Muscle layer of duodenum (tissue), 2 donors: ENCODE results near the gene STEAP1B.
A peak's percentile ranks its signal among the peaks of the same experiment; 100 is the strongest.
"Not testable (repeated sequence)": the region's sequence is repeated elsewhere in the genome, so short reads cannot be mapped to it uniquely, and the experiment has no call there.

Experiments
- H3K27ac ChIP-seq: one replicate; pipeline ENCODE4 v1.7.0; 2013; ENCODE audit warnings: mild to moderate bottlenecking, low read length
- H3K27me3 ChIP-seq: one replicate; pipeline ENCODE4 v1.7.0; 2013; ENCODE audit warnings: low read depth, mild to moderate bottlenecking, control low read depth, low read length
- H3K36me3 ChIP-seq, 2 donors: one replicate each; pipeline ENCODE4 v1.7.0; 2013; ENCODE audit warnings: low read length in 2 of 2, control low read depth in 1 of 2, mild to moderate bottlenecking in 1 of 2; ENCODE audit not compliant: insufficient read depth in 2 of 2, control insufficient read depth in 1 of 2
- H3K4me1 ChIP-seq, 2 donors: one replicate each; pipeline ENCODE4 v1.7.0; 2013; ENCODE audit warnings: low read length in 2 of 2, mild to moderate bottlenecking in 2 of 2, control low read depth in 1 of 2, moderate library complexity in 1 of 2; ENCODE audit not compliant: insufficient read depth in 2 of 2, control insufficient read depth in 1 of 2
- H3K4me3 ChIP-seq, 2 donors: one replicate each; pipeline ENCODE4 v1.7.0; 2013; ENCODE audit warnings: low read length in 2 of 2, low read depth in 1 of 2, mild to moderate bottlenecking in 1 of 2
- H3K9me3 ChIP-seq, 2 donors: one replicate each; pipeline ENCODE4 v1.7.0; 2013; ENCODE audit warnings: low read length in 2 of 2, control low read depth in 1 of 2, mild to moderate bottlenecking in 1 of 2; ENCODE audit not compliant: control insufficient read depth in 1 of 2
- donor health status: healthy.

STEAP1B gene

DNA sequence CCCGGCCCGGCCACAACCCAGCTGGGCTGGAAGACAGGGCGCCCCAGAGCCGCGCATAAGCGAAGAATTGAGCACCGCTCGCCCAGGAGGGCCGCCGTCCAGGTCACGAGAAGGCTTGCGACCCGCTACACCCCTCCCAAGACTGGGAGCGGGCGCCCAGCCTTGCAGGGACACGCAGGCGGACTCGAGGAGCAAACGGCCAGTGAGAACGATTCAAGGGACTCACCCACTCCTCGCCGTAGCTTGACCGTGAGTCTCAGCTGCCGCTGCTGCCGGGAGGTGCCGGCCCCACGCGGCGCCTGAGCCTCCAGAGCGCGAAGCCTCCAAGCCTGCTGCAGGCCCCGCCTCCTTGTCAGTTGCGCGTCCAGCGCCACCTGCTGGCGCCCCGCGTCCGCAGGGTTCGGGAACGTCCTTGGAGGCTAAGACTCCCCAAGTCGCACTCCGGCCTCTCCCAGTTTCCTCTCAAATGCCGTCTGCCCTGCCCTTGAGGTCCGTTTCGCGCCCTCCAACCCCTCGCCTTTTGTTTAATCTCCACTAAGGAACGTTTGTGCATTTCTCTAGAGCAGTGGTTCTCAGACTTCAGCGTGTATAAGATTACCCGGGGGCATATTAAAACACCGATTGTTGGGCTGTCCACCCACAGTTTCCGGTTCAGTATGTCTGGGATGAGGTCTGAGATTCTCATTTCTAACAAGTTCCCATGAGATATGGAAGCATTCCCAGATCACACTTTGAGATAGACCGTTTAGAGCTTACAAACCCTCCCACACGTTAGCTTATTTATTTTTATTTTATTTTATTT, at the start of gene STEAP1B:
STEAP1B (minus strand) TSS at position 301 of the 802 bp plus-strand sequence. CDS start 5,333 bp downstream, outside the sequence.
- not testable (repeated sequence) for H3K27me3 ChIP-seq, H3K4me1 ChIP-seq, H3K9me3 ChIP-seq, H3K36me3 ChIP-seq, H3K27ac ChIP-seq
- H3K4me3 ChIP-seq: peak within 1 kb of the TSS in 1 of 2 donors; percentile 54

DNA sequence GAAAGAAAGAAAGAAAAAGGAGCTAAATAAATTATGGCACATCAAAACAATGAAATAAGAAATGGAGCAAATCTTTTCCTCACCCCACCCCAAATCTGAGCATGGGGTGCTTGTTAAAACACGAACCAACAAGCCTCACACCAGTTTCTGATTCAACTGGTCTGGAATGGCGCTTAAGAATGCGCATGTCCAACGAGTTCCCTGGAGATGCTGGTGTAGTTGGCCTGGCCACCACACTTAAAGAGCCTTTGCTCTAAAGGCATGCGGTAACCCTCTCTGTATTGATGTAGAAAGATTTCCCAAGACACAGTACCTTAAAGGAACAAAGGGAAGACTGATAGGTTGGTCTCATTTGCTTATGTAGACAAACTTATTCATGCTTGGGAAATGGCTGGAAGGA, 49.1 kb upstream of the STEAP1B start:
- Histone ChIP-seq H3K27ac (no peak overlapping the region), H3K4me1 (peaks cover 0 to 12% of the 10 kb centered on the region in 2 donors), H3K9me3 (no peaks in the 10 kb centered on the region), H3K4me3 (no peak overlapping the region), H3K36me3 (no peaks in the 10 kb centered on the region), H3K27me3 (peaks cover 18% of the 10 kb centered on the region)

DNA sequence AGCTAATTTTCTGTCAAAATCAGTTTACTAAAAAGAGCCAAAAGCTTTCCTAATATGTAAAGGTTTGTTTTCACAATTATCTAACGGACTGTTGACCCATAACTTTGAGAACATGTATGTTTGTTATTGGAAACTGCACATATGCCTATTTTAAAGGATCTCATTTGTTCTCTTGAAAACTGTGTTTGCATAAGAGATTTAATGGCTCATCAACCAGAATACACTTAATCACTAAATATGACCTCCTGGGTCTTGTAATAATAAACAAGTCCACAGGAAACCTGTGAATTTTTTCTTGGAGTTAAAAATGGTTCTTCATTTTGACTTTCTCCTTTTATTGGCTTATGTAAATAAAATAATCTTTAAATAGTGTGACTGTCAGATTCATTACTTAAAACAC, 48.3 kb upstream of the STEAP1B start:
- Histone ChIP-seq H3K9me3 (no peaks in the 10 kb centered on the region), H3K4me3 (no peak overlapping the region), H3K27me3 (peaks cover 18% of the 10 kb centered on the region), H3K4me1 (peaks cover 0 to 12% of the 10 kb centered on the region in 2 donors), H3K36me3 (no peaks in the 10 kb centered on the region), H3K27ac (no peak overlapping the region)

DNA sequence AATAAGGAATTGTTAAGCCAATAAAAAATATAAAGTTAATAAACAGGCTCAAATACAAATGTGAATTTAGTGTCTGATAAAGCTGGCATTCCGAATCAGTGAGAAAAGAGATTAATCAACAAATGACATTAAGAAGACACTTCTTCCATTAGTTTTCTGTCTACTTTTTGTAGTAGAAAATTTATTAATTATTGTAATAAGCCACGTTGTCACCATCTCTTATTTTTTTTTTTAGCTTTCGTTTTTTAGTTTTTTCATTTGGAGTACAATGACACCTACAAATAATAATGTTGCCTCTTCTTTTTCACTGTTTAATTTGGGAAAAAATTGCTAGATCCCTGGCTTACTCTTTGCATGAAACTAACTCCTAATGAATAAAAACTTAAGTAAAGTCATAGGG, 46.8 kb upstream of the STEAP1B start:
- Histone ChIP-seq H3K27ac (no peak overlapping the region), H3K9me3 (no peaks in the 10 kb centered on the region), H3K4me1 (peaks cover 0 to 12% of the 10 kb centered on the region in 2 donors), H3K27me3 (peaks cover 18% of the 10 kb centered on the region), H3K4me3 (no peak overlapping the region), H3K36me3 (no peaks in the 10 kb centered on the region)

DNA sequence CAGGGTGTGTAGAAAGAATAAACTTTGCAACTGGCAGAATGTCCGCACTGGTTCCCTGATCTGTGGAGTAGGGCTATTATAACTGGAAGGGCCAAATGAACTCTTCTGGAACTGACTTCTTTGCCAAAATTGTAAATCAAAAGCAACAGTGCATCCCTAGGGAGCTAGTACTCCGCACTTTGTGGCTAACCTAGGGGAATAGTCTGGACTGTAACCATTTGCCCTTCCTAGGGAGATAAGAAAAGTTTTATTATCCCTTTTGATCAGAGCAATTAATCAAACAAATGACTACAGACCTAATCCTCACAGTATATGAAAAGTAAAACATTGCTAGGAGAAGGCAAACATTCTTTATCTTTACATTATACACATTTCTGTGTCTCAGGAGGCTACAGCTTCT, 45.5 kb upstream of the STEAP1B start:
- no peak overlapping the region for H3K27ac ChIP-seq
- H3K9me3 ChIP-seq: no peaks in the 10 kb centered on the region
- peaks cover 19% of the 10 kb centered on the region for H3K27me3 ChIP-seq
- no peaks in the 10 kb centered on the region for H3K36me3 ChIP-seq
- no peak overlapping the region for H3K4me3 ChIP-seq
- peaks cover 0 to 12% of the 10 kb centered on the region in 2 donors for H3K4me1 ChIP-seq

DNA sequence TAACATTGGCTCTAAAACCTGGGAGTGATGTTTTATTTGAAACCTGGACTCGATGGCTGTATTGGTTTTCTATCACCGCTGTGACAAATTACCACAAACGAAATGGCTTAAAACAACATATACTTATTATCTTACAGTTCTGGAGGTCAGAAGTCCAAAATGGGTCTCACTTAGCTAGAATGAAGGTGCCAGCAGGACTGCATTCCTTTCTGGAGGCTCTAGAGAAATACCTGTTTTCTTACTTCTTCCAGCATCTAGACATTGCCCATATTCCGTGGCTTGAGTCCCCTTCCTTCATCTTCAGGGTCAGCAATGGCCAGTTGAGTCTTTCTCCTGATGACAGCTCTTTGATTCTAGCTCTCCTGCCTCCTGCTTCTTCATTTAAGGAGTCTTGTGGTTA, 44.3 kb upstream of the STEAP1B start:
- Histone ChIP-seq H3K4me1 (peaks cover 0 to under 1% of the 10 kb centered on the region in 2 donors), H3K4me3 (no peak overlapping the region), H3K27me3 (peaks cover 8% of the 10 kb centered on the region), H3K9me3 (no peaks in the 10 kb centered on the region), H3K27ac (no peak overlapping the region), H3K36me3 (no peaks in the 10 kb centered on the region)

DNA sequence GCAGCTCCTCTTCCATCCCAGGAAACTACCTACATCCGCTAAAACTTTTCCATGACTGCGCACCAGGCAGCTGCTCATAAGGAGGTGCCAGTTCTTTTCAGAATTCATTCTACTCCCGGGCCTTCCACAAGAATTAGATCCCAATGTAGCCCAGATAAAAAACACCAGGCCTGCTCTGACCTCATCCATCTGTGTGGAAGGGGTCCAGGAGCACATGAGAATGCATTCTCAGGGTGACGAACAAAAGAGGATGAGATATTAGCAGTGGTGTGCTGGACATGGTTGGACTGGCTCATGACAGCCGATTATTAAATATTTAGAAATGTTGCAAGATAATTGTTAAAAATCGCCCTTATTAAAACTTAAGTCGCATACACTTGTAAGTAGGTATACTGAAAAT, 43.2 kb upstream of the STEAP1B start:
- no peaks in the 10 kb centered on the region for H3K9me3 ChIP-seq
- H3K4me3 ChIP-seq: no peak overlapping the region
- H3K36me3 ChIP-seq: no peaks in the 10 kb centered on the region
- H3K4me1 ChIP-seq: no peaks in the 10 kb centered on the region
- H3K27me3 ChIP-seq: peaks cover 5% of the 10 kb centered on the region
- H3K27ac ChIP-seq: no peak overlapping the region

DNA sequence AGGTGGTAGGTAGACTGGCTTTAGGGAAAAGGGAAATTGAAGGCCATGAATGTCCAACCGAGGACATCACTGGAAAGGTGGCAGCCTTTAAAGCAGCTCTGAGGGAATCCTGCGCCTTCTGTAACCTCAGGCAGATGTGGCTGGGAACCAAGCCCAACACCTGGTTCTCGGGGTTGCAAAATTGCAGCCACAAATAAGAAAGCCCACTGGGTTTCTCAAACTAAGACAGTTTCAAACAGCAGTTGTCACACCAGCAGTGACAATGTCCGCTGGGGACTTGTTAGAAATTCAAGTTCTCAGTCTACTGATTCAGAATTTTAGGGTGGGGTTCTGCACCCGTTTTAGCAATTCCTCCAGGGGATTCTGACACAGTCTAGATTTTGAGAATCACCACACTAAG, 42.7 kb upstream of the STEAP1B start:
- H3K4me3 ChIP-seq: no peak overlapping the region
- H3K9me3 ChIP-seq: no peaks in the 10 kb centered on the region
- no peak overlapping the region for H3K27ac ChIP-seq
- H3K36me3 ChIP-seq: no peaks in the 10 kb centered on the region
- peaks cover 5% of the 10 kb centered on the region for H3K27me3 ChIP-seq
- no peaks in the 10 kb centered on the region for H3K4me1 ChIP-seq

DNA sequence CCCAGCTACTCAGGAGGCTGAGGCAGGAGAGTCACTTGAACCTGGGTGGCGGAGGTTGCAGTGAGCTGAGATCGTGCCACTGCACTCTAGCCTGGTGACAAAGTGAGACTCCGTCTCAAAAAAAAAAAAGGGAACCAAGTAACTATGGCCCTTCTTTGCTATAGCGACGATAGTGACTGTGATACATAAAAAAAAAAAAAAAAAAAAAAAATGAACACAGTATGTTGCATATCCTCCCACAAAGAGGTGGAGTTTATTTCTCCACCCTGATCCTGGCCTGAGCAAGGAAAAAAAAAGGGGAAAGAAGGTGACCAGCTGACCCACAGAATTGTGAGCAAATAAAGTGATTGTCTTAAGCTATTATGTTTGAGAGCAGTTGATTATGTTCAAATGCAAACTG, 42.3 kb upstream of the STEAP1B start:
- H3K4me1 ChIP-seq: no peaks in the 10 kb centered on the region
- H3K27me3 ChIP-seq: peaks cover 5% of the 10 kb centered on the region
- H3K9me3 ChIP-seq: no peaks in the 10 kb centered on the region
- no peak overlapping the region for H3K27ac ChIP-seq
- no peaks in the 10 kb centered on the region for H3K36me3 ChIP-seq
- H3K4me3 ChIP-seq: no peak overlapping the region

DNA sequence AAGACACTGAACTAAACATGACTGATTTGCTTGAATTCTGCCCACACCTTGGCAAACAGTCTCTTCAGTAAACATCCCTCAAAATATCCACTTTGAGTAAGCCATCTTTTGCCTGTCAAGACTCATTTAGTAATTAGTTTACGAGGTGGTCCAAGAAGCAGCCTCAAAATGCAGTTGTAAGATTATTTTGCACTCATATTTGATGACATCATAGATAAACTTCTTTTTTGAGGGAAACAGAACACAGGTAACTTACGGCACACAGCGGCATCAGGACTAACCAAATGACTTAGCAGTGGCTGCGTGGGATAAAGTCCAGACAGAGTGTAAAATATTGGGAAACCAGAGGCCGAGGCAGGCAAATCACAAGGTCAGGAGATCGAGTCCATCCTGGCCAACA, 41.8 kb upstream of the STEAP1B start:
- Histone ChIP-seq H3K9me3 (no peaks in the 10 kb centered on the region), H3K4me1 (no peaks in the 10 kb centered on the region), H3K4me3 (no peak overlapping the region), H3K27me3 (peaks cover 5% of the 10 kb centered on the region), H3K36me3 (no peaks in the 10 kb centered on the region), H3K27ac (no peak overlapping the region)

DNA sequence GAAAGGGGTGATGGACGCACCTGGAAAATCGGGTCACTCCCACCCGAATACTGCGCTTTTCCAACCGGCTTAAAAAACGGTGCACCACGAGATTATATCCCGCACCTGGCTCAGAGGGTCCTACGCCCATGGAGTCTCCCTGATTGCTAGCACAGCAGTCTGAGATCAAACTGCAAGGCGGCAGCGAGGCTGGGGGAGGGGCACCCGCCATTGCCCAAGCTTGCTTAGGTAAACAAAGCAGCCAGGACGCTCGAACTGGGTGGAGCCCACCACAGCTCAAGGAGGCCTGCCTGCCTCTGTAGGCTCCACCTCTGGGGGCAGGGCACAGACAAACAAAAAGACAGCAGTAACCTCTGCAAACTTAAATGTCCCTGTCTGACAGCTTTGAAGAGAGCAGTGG, 28.5 kb upstream of the STEAP1B start:
- H3K9me3 ChIP-seq, H3K4me1 ChIP-seq, H3K27ac ChIP-seq, H3K4me3 ChIP-seq, H3K36me3 ChIP-seq, H3K27me3 ChIP-seq: not testable (repeated sequence)

DNA sequence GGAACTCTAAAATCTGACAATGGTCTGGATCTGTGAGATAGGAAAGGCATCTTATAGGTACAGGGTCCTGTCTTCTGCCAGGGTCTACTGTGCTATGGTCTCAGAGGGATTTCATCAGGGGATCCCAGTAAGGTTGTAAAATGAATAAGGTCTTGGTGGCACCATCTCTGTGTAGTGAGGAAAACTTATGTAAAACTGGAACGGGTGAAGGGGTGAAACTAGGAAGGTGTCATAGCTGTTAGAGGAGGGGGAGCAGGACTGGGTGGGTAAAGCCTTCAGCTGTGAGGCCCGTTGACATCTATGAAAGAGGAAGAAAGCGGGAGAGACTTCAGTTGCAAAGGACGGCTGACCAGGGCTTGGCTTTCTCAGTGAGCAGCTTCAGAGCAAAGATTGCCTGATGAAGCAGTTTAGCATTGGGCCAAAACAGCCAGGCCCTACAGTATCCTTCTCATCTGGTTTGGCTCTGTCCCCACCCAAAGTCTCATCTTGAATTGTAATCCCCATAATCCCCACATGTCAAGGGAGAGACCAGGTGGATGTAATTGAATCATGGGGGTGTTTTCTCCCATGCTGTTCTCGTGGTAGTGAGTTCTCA, 24.5 kb upstream of the STEAP1B start:
- not testable (repeated sequence) for H3K4me3 ChIP-seq

More for the DNA sequence above, 24.5 kb upstream of the STEAP1B start:
- H3K27ac ChIP-seq, H3K36me3 ChIP-seq, H3K4me1 ChIP-seq, H3K27me3 ChIP-seq, H3K9me3 ChIP-seq: not testable (repeated sequence)
